Stimulated activated effector memory CD8-positive, alpha-beta T cell treated with anti-CD3 and anti-CD28 coated beads, Interleukin-12 subunit alpha, Interleukin-12 subunit beta, amount 100 ng/mL, for 72 hours (primary cell): Measurements from ENCODE around the gene GLRX5.
A peak's percentile ranks its signal among the peaks of the same experiment; 100 is the strongest.
"Not testable (repeated sequence)": the region's sequence is repeated elsewhere in the genome, so short reads cannot be mapped to it uniquely, and the experiment has no call there.

ENCODE experiments used
- ATAC-seq: fragments of 150-1000 bp; cut with Tn5 transposase; 2 replicates; pipeline ENCODE4 v1.10.0; 2021
- DNase-seq, 2 donors: peaks; one replicate each; pipeline ENCODE4 v3.0.0; 2021 to 2022; ENCODE audit warnings: low spot score in 2 of 2
- H3K27ac Mint-ChIP-seq: one replicate; pipeline ENCODE4 v1.8.0; 2022; ENCODE audit warnings: mild to moderate bottlenecking, mixed read lengths
- H3K36me3 Mint-ChIP-seq: one replicate; pipeline ENCODE4 v1.8.0; 2022; ENCODE audit warnings: mild to moderate bottlenecking, mixed read lengths
- H3K4me1 Mint-ChIP-seq: one replicate; pipeline ENCODE4 v1.8.0; 2022; ENCODE audit warnings: mixed read lengths
- H3K4me3 Mint-ChIP-seq: one replicate; pipeline ENCODE4 v1.8.0; 2022; ENCODE audit warnings: mild to moderate bottlenecking, mixed read lengths
- H3K9me3 Mint-ChIP-seq: one replicate; pipeline ENCODE4 v1.8.0; 2022; ENCODE audit warnings: mixed read lengths

GLRX5 gene

GRCh38 chr14:95507701-95508103, 27.1 kb upstream of the GLRX5 start:
- peak overlapping the region; percentile 30 for H3K4me3 Mint-ChIP-seq
- ATAC-seq, result peak; percentile 61
- H3K36me3 Mint-ChIP-seq, result peaks cover 97% of the 10 kb centered on the region
- DNase-seq, result peak in 1 of 2 donors; percentile 69
- H3K27ac Mint-ChIP-seq, result peak overlapping the region; percentile 84
- peaks cover 88% of the 10 kb centered on the region for H3K4me1 Mint-ChIP-seq
- no peaks in the 10 kb centered on the region for H3K9me3 Mint-ChIP-seq

DNA sequence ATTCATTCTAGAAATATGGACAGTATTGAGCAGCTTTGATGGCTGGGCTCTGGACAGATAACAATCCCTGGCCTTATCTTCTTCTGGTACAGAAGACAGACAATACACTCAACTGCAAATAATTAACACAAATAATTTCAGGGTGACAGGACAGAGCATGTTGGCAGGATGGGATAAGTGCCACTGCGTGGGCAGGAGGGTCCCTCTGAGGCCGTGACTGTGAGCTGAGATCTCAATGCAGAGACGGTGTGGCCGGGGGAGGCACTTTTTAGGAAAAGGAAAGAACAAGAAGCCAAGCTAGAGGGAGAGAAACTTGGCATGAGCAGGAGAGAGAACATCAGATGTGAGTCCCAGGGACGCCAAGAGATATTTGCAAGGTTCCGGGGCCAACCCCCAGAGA, 26.5 kb upstream of the GLRX5 start:
- Mint-ChIP-seq H3K36me3 (peaks cover 97% of the 10 kb centered on the region), H3K9me3 (no peaks in the 10 kb centered on the region), H3K4me3 (no peak overlapping the region), H3K4me1 (peaks cover 89% of the 10 kb centered on the region), H3K27ac (peak overlapping the region; percentile 84)
- DNase-seq (no peak), ATAC-seq (no peak)

DNA sequence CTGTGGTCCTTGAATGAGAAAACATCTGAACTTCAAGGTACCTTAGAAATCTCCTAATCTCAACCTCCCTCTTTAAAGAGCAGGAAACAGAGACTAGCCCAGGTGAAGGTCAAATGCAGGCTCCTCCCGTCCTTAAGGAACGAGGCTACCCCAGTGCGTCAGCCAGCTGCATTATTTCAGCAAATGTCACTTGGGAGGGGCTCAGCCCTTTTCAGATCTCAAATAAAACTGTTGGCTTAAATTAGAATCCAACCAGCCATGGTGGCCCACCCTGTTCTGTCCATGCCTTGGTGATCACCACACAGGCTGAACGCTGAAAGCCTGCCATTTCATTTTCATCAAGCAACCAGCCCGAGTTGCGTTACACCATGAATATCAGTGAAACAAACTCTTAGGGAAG, 25.4 kb upstream of the GLRX5 start:
- Mint-ChIP-seq H3K9me3 (no peaks in the 10 kb centered on the region), H3K4me3 (peak overlapping the region; percentile 1), H3K4me1 (peaks cover 88% of the 10 kb centered on the region), H3K36me3 (peaks cover 86% of the 10 kb centered on the region), H3K27ac (peak overlapping the region; percentile 84)
- no peak for ATAC-seq
- no peak for DNase-seq

GRCh38 chr14:95510344-95510743, 24.5 kb upstream of the GLRX5 start:
- not testable (repeated sequence) for DNase-seq
- peaks cover 86% of the 10 kb centered on the region for H3K4me1 Mint-ChIP-seq

DNA sequence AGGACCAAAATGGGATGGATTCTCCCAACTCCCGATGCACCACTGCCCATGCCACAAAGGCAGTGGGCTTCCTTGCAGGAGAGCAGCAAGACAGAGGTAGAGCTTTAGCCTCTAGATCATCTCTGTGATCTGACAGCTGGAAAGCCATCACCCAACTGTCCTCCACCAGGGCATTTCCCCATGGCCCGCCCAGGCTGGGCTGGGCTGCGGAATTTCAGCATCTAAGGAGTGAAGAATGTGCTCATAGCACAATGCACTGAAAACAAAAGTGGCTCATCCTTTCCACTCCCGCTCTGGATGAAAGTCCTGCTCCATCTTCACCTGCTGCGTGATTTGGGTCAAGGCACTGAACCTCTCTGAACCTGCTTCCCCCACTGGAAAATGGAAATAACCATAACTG, 24.0 kb upstream of the GLRX5 start:
- no peak for DNase-seq
- peaks cover 82% of the 10 kb centered on the region for H3K4me1 Mint-ChIP-seq
- H3K9me3 Mint-ChIP-seq, result no peaks in the 10 kb centered on the region
- peak overlapping the region; percentile 84 for H3K27ac Mint-ChIP-seq
- ATAC-seq, result no peak
- H3K4me3 Mint-ChIP-seq, result no peak overlapping the region
- H3K36me3 Mint-ChIP-seq, result peaks cover 85% of the 10 kb centered on the region

More at GRCh38 chr14:95510344-95510743, 24.5 kb upstream of the GLRX5 start:
- Mint-ChIP-seq H3K4me3 (peak overlapping the region; percentile 1), H3K27ac (peak overlapping the region; percentile 84), H3K36me3 (peaks cover 85% of the 10 kb centered on the region)
- not testable (repeated sequence) for ATAC-seq, H3K9me3 Mint-ChIP-seq

GRCh38 chr14:95511687-95512086, 23.2 kb upstream of the GLRX5 start:
- no peak for ATAC-seq
- H3K9me3 Mint-ChIP-seq, result no peaks in the 10 kb centered on the region
- peaks cover 78% of the 10 kb centered on the region for H3K36me3 Mint-ChIP-seq
- no peak overlapping the region for H3K4me3 Mint-ChIP-seq
- peaks cover 74% of the 10 kb centered on the region for H3K4me1 Mint-ChIP-seq
- H3K27ac Mint-ChIP-seq, result no peak overlapping the region
- DNase-seq, result no peak

- Mint-ChIP-seq H3K9me3 (no peaks in the 10 kb centered on the region), H3K36me3 (peaks cover 68% of the 10 kb centered on the region), H3K27ac (peak overlapping the region; percentile 71), H3K4me3 (peak overlapping the region; percentile 85), H3K4me1 (peaks cover 72% of the 10 kb centered on the region)
- DNase-seq (no peak), ATAC-seq (no peak)
Observed at GRCh38 chr14:95513291-95513690, 21.6 kb upstream of the GLRX5 start.

DNA sequence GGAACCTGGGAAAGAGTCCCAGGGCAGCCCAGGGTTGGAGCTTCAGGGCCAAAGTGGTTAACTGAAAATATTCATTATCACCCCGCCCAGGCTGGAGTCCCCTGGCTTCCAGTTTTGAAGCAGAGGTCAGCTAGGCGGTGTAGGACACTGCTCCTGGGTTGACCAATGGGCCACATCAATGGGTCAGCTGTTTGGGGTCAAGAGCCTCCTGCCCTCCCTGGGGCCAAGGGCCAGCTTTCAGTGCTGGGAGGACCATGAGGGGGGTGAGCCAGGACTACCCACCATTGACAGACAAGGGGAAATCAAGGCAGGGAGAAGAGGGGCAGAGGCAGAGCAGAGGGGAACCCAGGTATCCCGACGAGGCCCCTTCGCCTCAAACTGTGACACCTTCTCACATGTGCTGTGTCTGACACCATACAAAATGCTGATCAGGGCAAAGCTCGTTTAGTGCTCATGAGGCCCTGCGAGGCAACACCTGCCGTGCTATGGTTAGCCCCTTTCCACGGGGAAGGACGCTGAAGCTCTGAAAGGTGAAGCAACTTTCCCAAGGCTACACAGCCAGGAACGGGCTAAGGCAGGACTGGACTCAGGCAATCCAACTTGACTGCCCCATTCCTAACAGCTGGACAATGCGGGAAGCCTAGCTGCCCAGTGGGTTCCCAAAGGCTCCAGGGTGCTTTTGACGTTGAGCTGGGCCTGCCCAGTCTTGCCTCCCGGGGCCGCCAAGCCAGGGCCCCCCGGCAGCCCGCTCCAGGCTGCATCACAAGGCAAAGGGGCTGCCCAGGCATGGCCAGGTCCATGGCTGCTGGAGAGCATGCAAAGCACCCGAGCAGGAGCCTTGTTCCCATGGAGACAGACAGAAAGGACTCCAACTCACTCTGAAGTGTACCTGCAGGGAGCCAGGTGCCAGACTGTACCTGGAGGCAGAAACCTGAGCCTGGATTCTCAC, 20.4 kb upstream of the GLRX5 start:
- Mint-ChIP-seq H3K36me3 (peaks cover 58% of the 10 kb centered on the region), H3K4me3 (peak overlapping the region; percentile 85), H3K27ac (peak overlapping the region; percentile 92), H3K4me1 (peaks cover 73% of the 10 kb centered on the region), H3K9me3 (no peaks in the 10 kb centered on the region)
- DNase-seq (no peak), ATAC-seq (no peak)

- ATAC-seq, result no peak
- H3K27ac Mint-ChIP-seq, result peak overlapping the region; percentile 92
- peaks cover 74% of the 10 kb centered on the region for H3K4me1 Mint-ChIP-seq
- no peaks in the 10 kb centered on the region for H3K9me3 Mint-ChIP-seq
- H3K36me3 Mint-ChIP-seq, result peaks cover 60% of the 10 kb centered on the region
- H3K4me3 Mint-ChIP-seq, result peak overlapping the region; percentile 85
- DNase-seq, result no peak
Observed at GRCh38 chr14:95515080-95515489, 19.8 kb upstream of the GLRX5 start.

GRCh38 chr14:95515596-95516552, 19.0 kb upstream of the GLRX5 start:
- H3K4me3 Mint-ChIP-seq, result peak overlapping the region; percentile 85
- peaks cover 53% of the 10 kb centered on the region for H3K36me3 Mint-ChIP-seq
- DNase-seq (peak; percentile 76 to 91), ATAC-seq (peak; percentile 91)
- no peaks in the 10 kb centered on the region for H3K9me3 Mint-ChIP-seq
- peaks cover 74% of the 10 kb centered on the region for H3K4me1 Mint-ChIP-seq
- peak overlapping the region; percentile 92 for H3K27ac Mint-ChIP-seq

DNA sequence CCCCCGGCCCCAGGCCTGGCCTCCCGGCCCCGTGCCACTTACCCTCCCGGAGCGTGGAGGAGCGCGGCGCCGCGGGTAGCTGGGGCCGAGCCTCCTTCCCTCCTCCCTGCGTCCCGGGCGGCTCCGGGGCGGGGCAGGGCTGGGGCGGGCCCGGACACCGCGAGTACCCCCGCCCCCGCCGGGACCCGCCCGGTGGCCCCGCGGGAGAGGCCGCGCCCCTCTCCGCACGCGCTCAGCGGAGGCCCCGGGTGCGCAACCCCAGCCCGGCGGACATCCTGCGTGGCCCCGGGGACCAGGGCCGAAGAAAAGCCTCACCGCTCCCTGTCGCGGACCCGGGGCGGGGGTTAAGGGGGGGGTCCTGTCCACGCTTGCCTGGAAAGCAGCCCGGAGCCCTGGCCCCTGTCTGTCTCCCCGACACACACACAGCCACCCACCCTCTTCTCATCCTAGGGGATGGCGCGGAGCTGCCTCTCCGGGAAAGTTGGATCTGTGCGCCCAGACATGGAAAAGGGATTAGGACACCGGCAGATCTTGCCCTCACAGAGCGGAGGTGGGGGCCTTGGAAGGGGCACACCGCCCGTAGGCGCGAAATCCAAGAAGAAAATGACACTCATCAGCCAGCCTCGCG, 18.2 kb upstream of the GLRX5 start, which contains the start of gene SYNE3:
TSS of gene SYNE3 (minus strand) at position 97 of the 628 bp plus-strand sequence. CDS start 40,829 bp downstream, outside the sequence.
- H3K36me3 Mint-ChIP-seq, result peaks cover 45% of the 10 kb centered on the region
- H3K4me3 Mint-ChIP-seq, result peak within 1 kb of the TSS; percentile 85
- peaks cover 70% of the 10 kb centered on the region for H3K4me1 Mint-ChIP-seq
- peak within 1 kb of the TSS; percentile 95 for H3K27ac Mint-ChIP-seq
- DNase-seq (peak; percentile 58 to 76), ATAC-seq (peak; percentile 80)
- H3K9me3 Mint-ChIP-seq, result no peaks in the 10 kb centered on the region

- Mint-ChIP-seq H3K4me1 (peaks cover 76% of the 10 kb centered on the region), H3K4me3 (peak overlapping the region; percentile 85)
- no peak for DNase-seq
Observed at GRCh38 chr14:95518045-95518751, 16.7 kb upstream of the GLRX5 start.

DNA sequence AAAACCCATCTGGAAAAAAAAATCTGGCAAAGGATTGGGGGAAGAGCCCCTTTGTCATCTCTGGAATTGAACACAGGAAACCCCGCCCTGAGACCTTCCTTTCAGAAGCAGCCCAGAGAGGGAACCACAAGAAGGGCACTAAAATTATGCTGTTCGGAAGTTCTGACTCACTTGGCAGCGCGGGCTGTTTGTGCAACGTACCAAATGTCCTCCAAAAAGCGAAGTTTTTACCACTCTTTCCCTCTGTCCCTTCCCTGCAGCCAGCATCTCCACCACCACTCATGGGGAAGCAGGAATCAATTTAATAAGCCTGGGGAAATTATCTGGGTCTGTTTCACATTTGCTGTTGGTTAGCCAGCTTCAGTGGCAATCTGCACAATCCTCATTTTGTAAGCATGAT, 15.2 kb upstream of the GLRX5 start:
- Mint-ChIP-seq H3K4me3 (peak overlapping the region; percentile 85), H3K9me3 (no peaks in the 10 kb centered on the region), H3K4me1 (peaks cover 78% of the 10 kb centered on the region), H3K27ac (peak overlapping the region; percentile 95), H3K36me3 (peaks cover 33% of the 10 kb centered on the region)
- DNase-seq (peak in 1 of 2 donors; percentile 84), ATAC-seq (peak; percentile 17)

More at GRCh38 chr14:95518045-95518751, 16.7 kb upstream of the GLRX5 start:
- Mint-ChIP-seq H3K9me3 (no peaks in the 10 kb centered on the region), H3K27ac (peak overlapping the region; percentile 95), H3K36me3 (peaks cover 30% of the 10 kb centered on the region)
- no peak for ATAC-seq

DNA sequence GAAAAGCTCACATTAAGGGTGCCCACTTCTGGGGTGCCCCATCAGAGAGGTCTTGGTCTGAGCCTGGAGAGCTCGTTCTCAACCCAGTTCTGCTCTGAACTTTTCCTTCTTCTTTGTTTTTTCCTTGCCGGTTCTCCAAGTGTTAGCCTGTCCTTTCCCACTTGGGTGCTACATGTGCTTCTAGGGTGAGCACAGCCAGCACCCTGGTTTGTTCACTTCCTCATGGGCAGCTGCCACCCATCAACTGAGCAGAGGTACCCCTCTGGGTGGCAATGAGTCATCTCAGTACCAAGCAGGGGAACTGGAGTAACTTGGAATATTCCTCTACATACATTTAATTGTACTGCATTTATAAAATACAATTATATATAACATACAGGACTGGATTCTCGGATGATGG, 14.5 kb upstream of the GLRX5 start:
- peaks cover 27% of the 10 kb centered on the region for H3K36me3 Mint-ChIP-seq
- peaks cover 78% of the 10 kb centered on the region for H3K4me1 Mint-ChIP-seq
- no peak for ATAC-seq
- no peak for DNase-seq
- peak overlapping the region; percentile 85 for H3K4me3 Mint-ChIP-seq
- H3K9me3 Mint-ChIP-seq, result no peaks in the 10 kb centered on the region
- peak overlapping the region; percentile 95 for H3K27ac Mint-ChIP-seq
